ENCODE measurements around the gene MAP3K21.

GRCh38 chr1:233299450-233299849, 28.1 kb upstream of the MAP3K21 start:
- TF ChIP-seq ARNTL (CRISPR knock-in tag; IDR thresholded peaks at IDR 0.05; ENCODE audit: borderline replicate concordance, low read depth) (no peak), ZFP30 (CRISPR knock-in tag; IDR thresholded peaks at IDR 0.05) (no peak), BACH2 (CRISPR knock-in tag; IDR thresholded peaks at IDR 0.05; ENCODE audit: borderline replicate concordance) (no peak), RARB (CRISPR knock-in tag; IDR thresholded peaks at IDR 0.05) (no peak), ZFP3 (CRISPR knock-in tag; IDR thresholded peaks at IDR 0.05) (no peak), PATZ1 (CRISPR knock-in tag; IDR thresholded peaks at IDR 0.05; ENCODE audit: borderline replicate concordance) (no peak), TCF4 (CRISPR knock-in tag; IDR thresholded peaks at IDR 0.05; ENCODE audit: borderline replicate concordance) (no peak), ZNF70 (CRISPR knock-in tag; IDR thresholded peaks at IDR 0.05) (no peak), ESRRG (CRISPR knock-in tag; IDR thresholded peaks at IDR 0.05) (no peak), POU6F1 (CRISPR knock-in tag; IDR thresholded peaks at IDR 0.05; ENCODE audit: borderline replicate concordance, low read depth) (no peak), ZNF8 (CRISPR knock-in tag; IDR thresholded peaks at IDR 0.05) (no peak), SNAI2 (CRISPR knock-in tag; IDR thresholded peaks at IDR 0.05) (no peak)
- TF ChIP-seq, protein P1, sequence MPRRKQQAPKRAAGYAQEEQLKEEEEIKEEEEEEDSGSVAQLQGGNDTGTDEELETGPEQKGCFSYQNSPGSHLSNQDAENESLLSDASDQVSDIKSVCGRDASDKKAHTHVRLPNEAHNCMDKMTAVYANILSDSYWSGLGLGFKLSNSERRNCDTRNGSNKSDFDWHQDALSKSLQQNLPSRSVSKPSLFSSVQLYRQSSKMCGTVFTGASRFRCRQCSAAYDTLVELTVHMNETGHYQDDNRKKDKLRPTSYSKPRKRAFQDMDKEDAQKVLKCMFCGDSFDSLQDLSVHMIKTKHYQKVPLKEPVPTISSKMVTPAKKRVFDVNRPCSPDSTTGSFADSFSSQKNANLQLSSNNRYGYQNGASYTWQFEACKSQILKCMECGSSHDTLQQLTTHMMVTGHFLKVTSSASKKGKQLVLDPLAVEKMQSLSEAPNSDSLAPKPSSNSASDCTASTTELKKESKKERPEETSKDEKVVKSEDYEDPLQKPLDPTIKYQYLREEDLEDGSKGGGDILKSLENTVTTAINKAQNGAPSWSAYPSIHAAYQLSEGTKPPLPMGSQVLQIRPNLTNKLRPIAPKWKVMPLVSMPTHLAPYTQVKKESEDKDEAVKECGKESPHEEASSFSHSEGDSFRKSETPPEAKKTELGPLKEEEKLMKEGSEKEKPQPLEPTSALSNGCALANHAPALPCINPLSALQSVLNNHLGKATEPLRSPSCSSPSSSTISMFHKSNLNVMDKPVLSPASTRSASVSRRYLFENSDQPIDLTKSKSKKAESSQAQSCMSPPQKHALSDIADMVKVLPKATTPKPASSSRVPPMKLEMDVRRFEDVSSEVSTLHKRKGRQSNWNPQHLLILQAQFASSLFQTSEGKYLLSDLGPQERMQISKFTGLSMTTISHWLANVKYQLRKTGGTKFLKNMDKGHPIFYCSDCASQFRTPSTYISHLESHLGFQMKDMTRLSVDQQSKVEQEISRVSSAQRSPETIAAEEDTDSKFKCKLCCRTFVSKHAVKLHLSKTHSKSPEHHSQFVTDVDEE (CRISPR knock-in tag; IDR thresholded peaks at IDR 0.05) = no peak

All from SK-N-SH treated with all-trans-retinoic acid at 6 μM for 48 hours (cell line).